ENCODE results near the gene CXCL13. TPM values are rescaled to one million over a fixed set of nuclear protein-coding genes. Genes with fewer than 3 reads are reported as not detected.

Gene CXCL13
- total RNA-seq, 1 experiment from 2014 or later: not detected

- H3K27ac ChIP-seq: no peak overlapping the region
- no peaks in the 10 kb centered on the region for H3K9me3 ChIP-seq (ENCODE audit: insufficient read depth, low read depth)
- no TSS peak for BruUV-seq (replicated peaks)
- H3K36me3 ChIP-seq (ENCODE audit: low read depth): no peaks in the 10 kb centered on the region
- no peaks in the 10 kb centered on the region for H3K79me2 ChIP-seq (ENCODE audit: low read depth)
- no peak overlapping the region for H3K4me3 ChIP-seq
- no peaks in the 10 kb centered on the region for H3F3A ChIP-seq (ENCODE audit: insufficient read depth, low read depth)
- no peak overlapping the region for H2AFZ ChIP-seq
- CTCF ChIA-PET: no interaction called here
- peak overlapping the region; percentile 39 for H3K4me2 ChIP-seq
- no peaks in the 10 kb centered on the region for H3K9me2 ChIP-seq (ENCODE audit: insufficient read depth)
- no peaks in the 10 kb centered on the region for H4K20me1 ChIP-seq (ENCODE audit: insufficient read depth)
- no peaks in the 10 kb centered on the region for H3K4me1 ChIP-seq (replicated peaks; ENCODE audit: insufficient read depth)
- intact Hi-C loops (cut with micrococcal nuclease; ENCODE audit: unreplicated experiment): loop anchor here (1.0 to 2.0 kb wide), 2 partner anchors 80 to 233 kb away; no protein-coding TSS in a partner anchor
- TF ChIP-seq, protein P1, sequence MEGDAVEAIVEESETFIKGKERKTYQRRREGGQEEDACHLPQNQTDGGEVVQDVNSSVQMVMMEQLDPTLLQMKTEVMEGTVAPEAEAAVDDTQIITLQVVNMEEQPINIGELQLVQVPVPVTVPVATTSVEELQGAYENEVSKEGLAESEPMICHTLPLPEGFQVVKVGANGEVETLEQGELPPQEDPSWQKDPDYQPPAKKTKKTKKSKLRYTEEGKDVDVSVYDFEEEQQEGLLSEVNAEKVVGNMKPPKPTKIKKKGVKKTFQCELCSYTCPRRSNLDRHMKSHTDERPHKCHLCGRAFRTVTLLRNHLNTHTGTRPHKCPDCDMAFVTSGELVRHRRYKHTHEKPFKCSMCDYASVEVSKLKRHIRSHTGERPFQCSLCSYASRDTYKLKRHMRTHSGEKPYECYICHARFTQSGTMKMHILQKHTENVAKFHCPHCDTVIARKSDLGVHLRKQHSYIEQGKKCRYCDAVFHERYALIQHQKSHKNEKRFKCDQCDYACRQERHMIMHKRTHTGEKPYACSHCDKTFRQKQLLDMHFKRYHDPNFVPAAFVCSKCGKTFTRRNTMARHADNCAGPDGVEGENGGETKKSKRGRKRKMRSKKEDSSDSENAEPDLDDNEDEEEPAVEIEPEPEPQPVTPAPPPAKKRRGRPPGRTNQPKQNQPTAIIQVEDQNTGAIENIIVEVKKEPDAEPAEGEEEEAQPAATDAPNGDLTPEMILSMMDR (conservative IDR thresholded peaks at IDR 0.05): peak; percentile 83
- no peak for TF ChIP-seq EZH2 (IDR thresholded peaks at IDR 0.05; ENCODE audit: low read depth)
- POLR2A ChIA-PET (ENCODE audit: unreplicated experiment): no interaction called here
- no peaks in the 10 kb centered on the region for H3K27me3 ChIP-seq (ENCODE audit: insufficient read depth, low read depth)
- DNase-seq: peak; percentile 36 to 55
Measured at GRCh38 chr4:77618383-77619241, 13.0 kb downstream of the CXCL13 start.

DNA sequence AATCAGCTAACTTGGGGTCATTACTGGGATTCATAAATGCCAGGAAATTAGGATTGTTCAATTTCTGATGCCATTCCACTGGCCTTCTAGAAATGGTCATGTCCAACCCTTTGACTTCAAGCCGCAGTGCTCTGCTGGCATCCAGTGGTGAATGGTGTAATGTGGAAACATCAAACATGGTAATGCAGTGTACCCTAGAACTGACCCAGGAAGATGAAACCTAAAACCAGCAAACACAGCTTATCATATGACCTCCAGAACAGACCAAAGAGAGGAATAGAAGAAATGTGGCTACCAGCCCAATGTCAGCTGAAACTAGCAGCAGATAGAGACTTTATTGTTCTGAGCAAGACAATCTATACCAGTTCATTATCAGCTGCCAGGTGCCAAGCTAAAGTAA is 13.8 kb downstream of the CXCL13 start:
- TF ChIP-seq, protein P1 (conservative IDR thresholded peaks at IDR 0.05): no peak
- TF ChIP-seq EZH2 (IDR thresholded peaks at IDR 0.05; ENCODE audit: low read depth): no peak
- Histone ChIP-seq H3K27me3 (ENCODE audit: insufficient read depth, low read depth) (no peaks in the 10 kb centered on the region), H3K27ac (no peak overlapping the region), H3K9me2 (ENCODE audit: insufficient read depth) (no peaks in the 10 kb centered on the region), H4K20me1 (ENCODE audit: insufficient read depth) (no peaks in the 10 kb centered on the region), H3K4me3 (no peak overlapping the region), H3K79me2 (ENCODE audit: low read depth) (no peaks in the 10 kb centered on the region), H3F3A (ENCODE audit: insufficient read depth, low read depth) (no peaks in the 10 kb centered on the region), H3K4me2 (no peak overlapping the region), H3K4me1 (replicated peaks; ENCODE audit: insufficient read depth) (no peaks in the 10 kb centered on the region), H3K9me3 (ENCODE audit: insufficient read depth, low read depth) (no peaks in the 10 kb centered on the region), H3K36me3 (ENCODE audit: low read depth) (no peaks in the 10 kb centered on the region), H2AFZ (no peak overlapping the region)
- ChIA-PET POLR2A (ENCODE audit: unreplicated experiment) (no interaction called here), CTCF (interaction anchor here (0.5 to 0.6 kb wide), 2 partner anchors 441 to 1006 kb away, joined by 3 to 9 read pairs; no protein-coding TSS in a partner anchor)
- intact Hi-C loops (cut with micrococcal nuclease; ENCODE audit: unreplicated experiment): loop anchor here (2.0 kb wide), 1 partner anchor 79 kb away; no protein-coding TSS in a partner anchor
- DNase-seq: peak in 1 of 2 experiments; percentile 10
- no TSS peak for BruUV-seq (replicated peaks)

DNA sequence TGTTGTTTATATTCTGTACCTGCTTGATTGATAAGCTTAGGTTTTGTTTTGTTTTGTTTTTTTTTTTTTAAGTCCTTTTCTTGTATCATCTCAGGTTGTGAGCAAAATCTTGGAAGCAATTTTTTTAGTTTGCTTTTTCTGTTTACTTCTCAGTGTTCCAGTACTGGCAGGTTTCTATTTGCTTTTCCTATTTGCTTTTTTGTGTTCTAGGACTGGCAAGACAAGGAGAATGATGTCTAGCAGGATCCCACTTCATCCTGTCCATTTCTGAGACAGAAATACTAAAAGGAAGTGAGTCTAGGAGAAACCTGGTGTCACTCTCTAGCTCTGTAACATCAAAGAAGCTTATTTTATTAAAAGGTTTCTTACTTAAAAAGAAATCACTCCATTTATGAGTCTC is 15.6 kb downstream of the CXCL13 start:
- Histone ChIP-seq H3K4me1 (replicated peaks; ENCODE audit: insufficient read depth) (no peaks in the 10 kb centered on the region), H3K4me2 (no peak overlapping the region), H3K9me3 (ENCODE audit: insufficient read depth, low read depth) (no peaks in the 10 kb centered on the region), H2AFZ (no peak overlapping the region), H3K27me3 (ENCODE audit: insufficient read depth, low read depth) (no peaks in the 10 kb centered on the region), H3K36me3 (ENCODE audit: low read depth) (no peaks in the 10 kb centered on the region), H3K79me2 (ENCODE audit: low read depth) (no peaks in the 10 kb centered on the region), H3K9me2 (ENCODE audit: insufficient read depth) (no peaks in the 10 kb centered on the region), H3K27ac (no peak overlapping the region), H3K4me3 (no peak overlapping the region), H4K20me1 (ENCODE audit: insufficient read depth) (no peaks in the 10 kb centered on the region), H3F3A (ENCODE audit: insufficient read depth, low read depth) (no peaks in the 10 kb centered on the region)
- intact Hi-C loops (cut with micrococcal nuclease; ENCODE audit: unreplicated experiment): no loop called here
- no TSS peak for BruUV-seq (replicated peaks)
- no peak for DNase-seq
- CTCF ChIA-PET: no interaction called here
- TF ChIP-seq, protein P1 (conservative IDR thresholded peaks at IDR 0.05): no peak
- no peak for TF ChIP-seq EZH2 (IDR thresholded peaks at IDR 0.05; ENCODE audit: low read depth)
- POLR2A ChIA-PET (ENCODE audit: unreplicated experiment): no interaction called here

Data from PC-9 (cell line).